Measurements from ENCODE around the gene CEND1. TPM values are rescaled to one million over a fixed set of nuclear protein-coding genes. Genes with fewer than 3 reads are reported as not detected.

The CEND1 gene
- polyA plus RNA-seq, 1 of the 3 experiments (the other 2 are of a cell fraction), result 3.6 TPM

DNA sequence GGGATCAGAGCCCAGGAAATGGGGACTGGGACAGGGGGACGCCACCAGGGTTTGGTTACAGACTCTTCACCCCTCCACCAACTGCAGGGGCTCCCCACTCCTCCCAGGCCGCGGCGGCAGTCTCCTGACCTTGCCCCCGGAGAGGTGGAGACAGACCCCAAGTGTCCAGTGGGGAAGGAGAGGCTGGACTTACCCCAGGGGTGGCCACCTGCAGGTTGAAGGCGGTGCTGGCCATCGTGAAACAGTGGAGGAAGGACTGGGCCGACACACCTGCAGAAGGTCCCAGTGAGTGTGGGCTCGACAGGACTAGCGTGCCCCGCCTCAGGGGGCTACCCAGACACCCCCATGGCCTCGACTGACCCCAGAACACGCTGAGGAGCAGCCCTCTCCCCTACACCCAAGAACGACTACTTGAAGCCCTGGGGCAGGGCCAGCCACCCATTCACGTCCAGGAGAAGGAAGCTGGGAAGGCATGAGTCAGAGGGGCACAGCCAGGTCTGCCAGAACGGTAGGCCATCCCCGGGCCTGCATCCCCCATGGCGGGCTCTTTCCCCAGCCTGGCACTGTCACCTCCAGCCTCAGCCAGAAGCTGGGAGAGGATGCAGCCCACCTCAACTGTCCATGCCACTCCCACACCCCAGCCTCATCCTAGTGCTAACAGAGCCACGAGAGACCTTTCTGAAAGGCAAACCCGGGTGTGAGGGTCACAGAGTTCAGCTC, 14.9 kb downstream of the CEND1 start:
- POLR2A ChIA-PET, result interaction anchor here (2.8 kb wide), 1 partner anchor 15 kb away, joined by 18 read pairs; the partner anchor contains the start of gene CEND1
- CTCF ChIA-PET, result interaction anchor here (1.1 to 3.1 kb wide), 5 partner anchors 11 to 52 kb away, joined by 4 to 31 read pairs (median 4); partner anchors contain the start of gene SLC25A22

More for the DNA sequence above, 14.9 kb downstream of the CEND1 start:
- Histone ChIP-seq H3K9ac (0 out of 2 replicates have a peak overlapping the region, but pooled peaks have one; percentile 22), H3K79me2 (ENCODE audit: insufficient read depth) (peaks cover 79% of the 10 kb centered on the region), H3K9me2 (no peaks in the 10 kb centered on the region), H3K27ac (ENCODE audit: low read depth in 2 of 2, low read length in 1 of 2) (no peak overlapping the region; a peak in 1 of 4 replicates), H3F3A (replicated peaks; ENCODE audit: insufficient read depth) (no peaks in the 10 kb centered on the region), H3K4me3 (ENCODE audit: low read depth in 2 of 2, low read length in 1 of 2) (no peak overlapping the region; a peak in 1 of 4 replicates), H2AFZ (ENCODE audit: low read depth) (no peak overlapping the region), H4K20me1 (ENCODE audit: insufficient read depth) (peaks cover 44% of the 10 kb centered on the region), H3K4me1 (ENCODE audit: control insufficient read depth in 1 of 2, insufficient read depth in 2 of 2, low read depth in 1 of 2, low read length in 1 of 2) (peaks cover 11 to 19% of the 10 kb centered on the region in 2 experiments; a peak in 2 of 4 replicates), H3K27me3 (ENCODE audit: insufficient read depth) (no peaks in the 10 kb centered on the region), H3K36me3 (replicated peaks in 1 of 2; ENCODE audit: control insufficient read depth in 1 of 2, insufficient read depth in 2 of 2, low read length in 1 of 2) (peaks cover 0 to 46% of the 10 kb centered on the region in 2 experiments), H3K4me2 (peak overlapping the region; percentile 98), H3K9me3 (no peaks in the 10 kb centered on the region)
- TF ChIP-seq YY1 (IDR thresholded peaks at IDR 0.05; ENCODE audit: low read depth) (no peak), NFIC (IDR thresholded peaks at IDR 0.05; ENCODE audit: borderline replicate concordance) (no peak), JUND (IDR thresholded peaks at IDR 0.05) (no peak), CHD2 (IDR thresholded peaks at IDR 0.05; ENCODE audit: low read length, partially characterized antibody) (no peak), SMC3 (IDR thresholded peaks at IDR 0.05; ENCODE audit: low read depth, low read length) (no peak), EZH2phosphoT487 (IDR thresholded peaks at IDR 0.05; ENCODE audit: borderline replicate concordance, low read depth) (no peak), FOXM1 (IDR thresholded peaks at IDR 0.05; ENCODE audit: low read depth) (no peak), FOSL2 (IDR thresholded peaks at IDR 0.05; ENCODE audit: borderline replicate concordance, low read depth) (no peak; the same call in 1 of the 2 replicates), SIN3A (IDR thresholded peaks at IDR 0.05; ENCODE audit: borderline replicate concordance, low read depth, low read length) (no peak), TEAD4 (IDR thresholded peaks at IDR 0.05; ENCODE audit: borderline replicate concordance, insufficient read depth) (no peak), FOXJ3 (CRISPR knock-in tag; IDR thresholded peaks at IDR 0.05) (no peak)
- TF ChIP-seq, protein P1, sequence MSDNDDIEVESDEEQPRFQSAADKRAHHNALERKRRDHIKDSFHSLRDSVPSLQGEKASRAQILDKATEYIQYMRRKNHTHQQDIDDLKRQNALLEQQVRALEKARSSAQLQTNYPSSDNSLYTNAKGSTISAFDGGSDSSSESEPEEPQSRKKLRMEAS (IDR thresholded peaks at IDR 0.05; ENCODE audit: low read depth), result no peak
- TF ChIP-seq, protein P2, sequence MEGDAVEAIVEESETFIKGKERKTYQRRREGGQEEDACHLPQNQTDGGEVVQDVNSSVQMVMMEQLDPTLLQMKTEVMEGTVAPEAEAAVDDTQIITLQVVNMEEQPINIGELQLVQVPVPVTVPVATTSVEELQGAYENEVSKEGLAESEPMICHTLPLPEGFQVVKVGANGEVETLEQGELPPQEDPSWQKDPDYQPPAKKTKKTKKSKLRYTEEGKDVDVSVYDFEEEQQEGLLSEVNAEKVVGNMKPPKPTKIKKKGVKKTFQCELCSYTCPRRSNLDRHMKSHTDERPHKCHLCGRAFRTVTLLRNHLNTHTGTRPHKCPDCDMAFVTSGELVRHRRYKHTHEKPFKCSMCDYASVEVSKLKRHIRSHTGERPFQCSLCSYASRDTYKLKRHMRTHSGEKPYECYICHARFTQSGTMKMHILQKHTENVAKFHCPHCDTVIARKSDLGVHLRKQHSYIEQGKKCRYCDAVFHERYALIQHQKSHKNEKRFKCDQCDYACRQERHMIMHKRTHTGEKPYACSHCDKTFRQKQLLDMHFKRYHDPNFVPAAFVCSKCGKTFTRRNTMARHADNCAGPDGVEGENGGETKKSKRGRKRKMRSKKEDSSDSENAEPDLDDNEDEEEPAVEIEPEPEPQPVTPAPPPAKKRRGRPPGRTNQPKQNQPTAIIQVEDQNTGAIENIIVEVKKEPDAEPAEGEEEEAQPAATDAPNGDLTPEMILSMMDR (IDR thresholded peaks at IDR 0.05), result no peak
- TF ChIP-seq, protein P3, sequence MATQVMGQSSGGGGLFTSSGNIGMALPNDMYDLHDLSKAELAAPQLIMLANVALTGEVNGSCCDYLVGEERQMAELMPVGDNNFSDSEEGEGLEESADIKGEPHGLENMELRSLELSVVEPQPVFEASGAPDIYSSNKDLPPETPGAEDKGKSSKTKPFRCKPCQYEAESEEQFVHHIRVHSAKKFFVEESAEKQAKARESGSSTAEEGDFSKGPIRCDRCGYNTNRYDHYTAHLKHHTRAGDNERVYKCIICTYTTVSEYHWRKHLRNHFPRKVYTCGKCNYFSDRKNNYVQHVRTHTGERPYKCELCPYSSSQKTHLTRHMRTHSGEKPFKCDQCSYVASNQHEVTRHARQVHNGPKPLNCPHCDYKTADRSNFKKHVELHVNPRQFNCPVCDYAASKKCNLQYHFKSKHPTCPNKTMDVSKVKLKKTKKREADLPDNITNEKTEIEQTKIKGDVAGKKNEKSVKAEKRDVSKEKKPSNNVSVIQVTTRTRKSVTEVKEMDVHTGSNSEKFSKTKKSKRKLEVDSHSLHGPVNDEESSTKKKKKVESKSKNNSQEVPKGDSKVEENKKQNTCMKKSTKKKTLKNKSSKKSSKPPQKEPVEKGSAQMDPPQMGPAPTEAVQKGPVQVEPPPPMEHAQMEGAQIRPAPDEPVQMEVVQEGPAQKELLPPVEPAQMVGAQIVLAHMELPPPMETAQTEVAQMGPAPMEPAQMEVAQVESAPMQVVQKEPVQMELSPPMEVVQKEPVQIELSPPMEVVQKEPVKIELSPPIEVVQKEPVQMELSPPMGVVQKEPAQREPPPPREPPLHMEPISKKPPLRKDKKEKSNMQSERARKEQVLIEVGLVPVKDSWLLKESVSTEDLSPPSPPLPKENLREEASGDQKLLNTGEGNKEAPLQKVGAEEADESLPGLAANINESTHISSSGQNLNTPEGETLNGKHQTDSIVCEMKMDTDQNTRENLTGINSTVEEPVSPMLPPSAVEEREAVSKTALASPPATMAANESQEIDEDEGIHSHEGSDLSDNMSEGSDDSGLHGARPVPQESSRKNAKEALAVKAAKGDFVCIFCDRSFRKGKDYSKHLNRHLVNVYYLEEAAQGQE (IDR thresholded peaks at IDR 0.05; ENCODE audit: low read depth, low read length), result no peak
- TF ChIP-seq, protein P4, sequence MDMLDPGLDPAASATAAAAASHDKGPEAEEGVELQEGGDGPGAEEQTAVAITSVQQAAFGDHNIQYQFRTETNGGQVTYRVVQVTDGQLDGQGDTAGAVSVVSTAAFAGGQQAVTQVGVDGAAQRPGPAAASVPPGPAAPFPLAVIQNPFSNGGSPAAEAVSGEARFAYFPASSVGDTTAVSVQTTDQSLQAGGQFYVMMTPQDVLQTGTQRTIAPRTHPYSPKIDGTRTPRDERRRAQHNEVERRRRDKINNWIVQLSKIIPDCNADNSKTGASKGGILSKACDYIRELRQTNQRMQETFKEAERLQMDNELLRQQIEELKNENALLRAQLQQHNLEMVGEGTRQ (IDR thresholded peaks at IDR 0.05; ENCODE audit: borderline replicate concordance, low read depth, low read length), result no peak
- TF ChIP-seq, protein P5, sequence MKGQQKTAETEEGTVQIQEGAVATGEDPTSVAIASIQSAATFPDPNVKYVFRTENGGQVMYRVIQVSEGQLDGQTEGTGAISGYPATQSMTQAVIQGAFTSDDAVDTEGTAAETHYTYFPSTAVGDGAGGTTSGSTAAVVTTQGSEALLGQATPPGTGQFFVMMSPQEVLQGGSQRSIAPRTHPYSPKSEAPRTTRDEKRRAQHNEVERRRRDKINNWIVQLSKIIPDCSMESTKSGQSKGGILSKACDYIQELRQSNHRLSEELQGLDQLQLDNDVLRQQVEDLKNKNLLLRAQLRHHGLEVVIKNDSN (IDR thresholded peaks at IDR 0.05; ENCODE audit: borderline replicate concordance, low read depth), result no peak
- TF ChIP-seq, protein P6, sequence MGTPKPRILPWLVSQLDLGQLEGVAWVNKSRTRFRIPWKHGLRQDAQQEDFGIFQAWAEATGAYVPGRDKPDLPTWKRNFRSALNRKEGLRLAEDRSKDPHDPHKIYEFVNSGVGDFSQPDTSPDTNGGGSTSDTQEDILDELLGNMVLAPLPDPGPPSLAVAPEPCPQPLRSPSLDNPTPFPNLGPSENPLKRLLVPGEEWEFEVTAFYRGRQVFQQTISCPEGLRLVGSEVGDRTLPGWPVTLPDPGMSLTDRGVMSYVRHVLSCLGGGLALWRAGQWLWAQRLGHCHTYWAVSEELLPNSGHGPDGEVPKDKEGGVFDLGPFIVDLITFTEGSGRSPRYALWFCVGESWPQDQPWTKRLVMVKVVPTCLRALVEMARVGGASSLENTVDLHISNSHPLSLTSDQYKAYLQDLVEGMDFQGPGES (IDR thresholded peaks at IDR 0.05; ENCODE audit: low read depth, low read length), result no peak
- WGBS (ENCODE audit: low lambda C conversion rate), result 86% methylated on average over 9 of the region's 20 CpGs
- DNase-seq, result no peak
